ENCODE data around the gene ITGA1.

- TF ChIP-seq CTCF (IDR thresholded peaks at IDR 0.05) (no peak), ZFX (IDR thresholded peaks at IDR 0.05; ENCODE audit: borderline replicate concordance) (no peak)
Observed at GRCh38 chr5:52943808-52944207, 156.1 kb downstream of the ITGA1 start.
